ENCODE results near the gene DCDC2B. TPM values are rescaled to one million over a fixed set of nuclear protein-coding genes. Genes with fewer than 3 reads are reported as not detected.

Gene DCDC2B
- total and polyA plus RNA-seq, 2 experiments from 2014 or later, result 0.21 TPM; not detected in 1

DNA sequence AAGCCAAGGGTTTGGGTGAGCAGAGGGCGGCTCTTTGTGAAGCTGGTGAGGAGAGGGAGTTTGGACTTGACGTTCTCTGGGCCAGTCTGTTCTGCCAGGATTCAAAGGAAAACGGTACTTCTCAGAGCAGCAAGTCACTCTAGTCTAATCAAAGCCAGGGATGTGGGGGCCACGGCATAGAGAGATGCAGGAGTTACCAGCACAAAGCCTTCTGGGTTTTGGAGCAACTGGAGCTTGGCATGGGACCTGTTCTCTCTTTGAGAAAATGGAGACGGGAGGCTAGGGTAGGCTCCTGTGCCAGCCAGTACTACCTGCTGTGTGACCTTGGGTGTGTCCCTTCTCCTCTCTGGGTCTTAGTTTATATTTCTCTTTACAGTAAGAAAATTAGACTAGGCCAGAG, 27.3 kb upstream of the DCDC2B start:
- Histone ChIP-seq H3K9me2 (ENCODE audit: insufficient read depth) (no peaks in the 10 kb centered on the region), H3K4me2 (peak overlapping the region; percentile 97; the same call in 1 of the 2 replicates), H3K4me1 (ENCODE audit: insufficient read depth) (peaks cover 30% of the 10 kb centered on the region), H3K27me3 (ENCODE audit: insufficient read depth) (no peaks in the 10 kb centered on the region), H4K20me1 (replicated peaks; ENCODE audit: insufficient read depth) (peaks cover 28% of the 10 kb centered on the region), H3K79me2 (replicated peaks; ENCODE audit: insufficient read depth) (peaks cover 59% of the 10 kb centered on the region), H3K36me3 (ENCODE audit: insufficient read depth) (peaks cover 25% of the 10 kb centered on the region), H3K4me3 (peak overlapping the region; percentile 93; the same call in 1 of the 2 replicates), H3F3A (replicated peaks; ENCODE audit: low read depth) (peaks cover 29% of the 10 kb centered on the region), H2AFZ (no peak overlapping the region), H3K27ac (ENCODE audit: low read depth) (no peak overlapping the region; the same call in 1 of the 2 replicates)
- Mint-ChIP-seq H3K27ac (no peak overlapping the region), H3K36me3 (ENCODE audit: low read depth) (peaks cover 60% of the 10 kb centered on the region), H3K4me1 (peaks cover 45% of the 10 kb centered on the region), H3K4me3 (peak overlapping the region; percentile 95), H3K27me3 (ENCODE audit: insufficient read depth, low read depth, poor library complexity) (peaks cover 14% of the 10 kb centered on the region), H3K9me3 (no peaks in the 10 kb centered on the region)
- TF ChIP-seq JUNB (IDR thresholded peaks at IDR 0.05; ENCODE audit: unreplicated experiment) (no peak), ZNF114 (CRISPR knock-in tag; IDR thresholded peaks at IDR 0.05) (no peak), ZNF331 (CRISPR knock-in tag; IDR thresholded peaks at IDR 0.05; ENCODE audit: low read depth) (no peak), STAT1 (IDR thresholded peaks at IDR 0.05; ENCODE audit: unreplicated experiment) (no peak), POLR2AphosphoS5 (IDR thresholded peaks at IDR 0.05; ENCODE audit: low read depth) (no peak), EZH2phosphoT487 (IDR thresholded peaks at IDR 0.05; ENCODE audit: unreplicated experiment) (no peak), EZH2 (IDR thresholded peaks at IDR 0.05; ENCODE audit: low read depth, unreplicated experiment) (no peak)
- TF ChIP-seq, protein P1, sequence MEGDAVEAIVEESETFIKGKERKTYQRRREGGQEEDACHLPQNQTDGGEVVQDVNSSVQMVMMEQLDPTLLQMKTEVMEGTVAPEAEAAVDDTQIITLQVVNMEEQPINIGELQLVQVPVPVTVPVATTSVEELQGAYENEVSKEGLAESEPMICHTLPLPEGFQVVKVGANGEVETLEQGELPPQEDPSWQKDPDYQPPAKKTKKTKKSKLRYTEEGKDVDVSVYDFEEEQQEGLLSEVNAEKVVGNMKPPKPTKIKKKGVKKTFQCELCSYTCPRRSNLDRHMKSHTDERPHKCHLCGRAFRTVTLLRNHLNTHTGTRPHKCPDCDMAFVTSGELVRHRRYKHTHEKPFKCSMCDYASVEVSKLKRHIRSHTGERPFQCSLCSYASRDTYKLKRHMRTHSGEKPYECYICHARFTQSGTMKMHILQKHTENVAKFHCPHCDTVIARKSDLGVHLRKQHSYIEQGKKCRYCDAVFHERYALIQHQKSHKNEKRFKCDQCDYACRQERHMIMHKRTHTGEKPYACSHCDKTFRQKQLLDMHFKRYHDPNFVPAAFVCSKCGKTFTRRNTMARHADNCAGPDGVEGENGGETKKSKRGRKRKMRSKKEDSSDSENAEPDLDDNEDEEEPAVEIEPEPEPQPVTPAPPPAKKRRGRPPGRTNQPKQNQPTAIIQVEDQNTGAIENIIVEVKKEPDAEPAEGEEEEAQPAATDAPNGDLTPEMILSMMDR (conservative IDR thresholded peaks at IDR 0.05; ENCODE audit: low read depth in 2 of 2), result no peak
- TF ChIP-seq, protein P2, sequence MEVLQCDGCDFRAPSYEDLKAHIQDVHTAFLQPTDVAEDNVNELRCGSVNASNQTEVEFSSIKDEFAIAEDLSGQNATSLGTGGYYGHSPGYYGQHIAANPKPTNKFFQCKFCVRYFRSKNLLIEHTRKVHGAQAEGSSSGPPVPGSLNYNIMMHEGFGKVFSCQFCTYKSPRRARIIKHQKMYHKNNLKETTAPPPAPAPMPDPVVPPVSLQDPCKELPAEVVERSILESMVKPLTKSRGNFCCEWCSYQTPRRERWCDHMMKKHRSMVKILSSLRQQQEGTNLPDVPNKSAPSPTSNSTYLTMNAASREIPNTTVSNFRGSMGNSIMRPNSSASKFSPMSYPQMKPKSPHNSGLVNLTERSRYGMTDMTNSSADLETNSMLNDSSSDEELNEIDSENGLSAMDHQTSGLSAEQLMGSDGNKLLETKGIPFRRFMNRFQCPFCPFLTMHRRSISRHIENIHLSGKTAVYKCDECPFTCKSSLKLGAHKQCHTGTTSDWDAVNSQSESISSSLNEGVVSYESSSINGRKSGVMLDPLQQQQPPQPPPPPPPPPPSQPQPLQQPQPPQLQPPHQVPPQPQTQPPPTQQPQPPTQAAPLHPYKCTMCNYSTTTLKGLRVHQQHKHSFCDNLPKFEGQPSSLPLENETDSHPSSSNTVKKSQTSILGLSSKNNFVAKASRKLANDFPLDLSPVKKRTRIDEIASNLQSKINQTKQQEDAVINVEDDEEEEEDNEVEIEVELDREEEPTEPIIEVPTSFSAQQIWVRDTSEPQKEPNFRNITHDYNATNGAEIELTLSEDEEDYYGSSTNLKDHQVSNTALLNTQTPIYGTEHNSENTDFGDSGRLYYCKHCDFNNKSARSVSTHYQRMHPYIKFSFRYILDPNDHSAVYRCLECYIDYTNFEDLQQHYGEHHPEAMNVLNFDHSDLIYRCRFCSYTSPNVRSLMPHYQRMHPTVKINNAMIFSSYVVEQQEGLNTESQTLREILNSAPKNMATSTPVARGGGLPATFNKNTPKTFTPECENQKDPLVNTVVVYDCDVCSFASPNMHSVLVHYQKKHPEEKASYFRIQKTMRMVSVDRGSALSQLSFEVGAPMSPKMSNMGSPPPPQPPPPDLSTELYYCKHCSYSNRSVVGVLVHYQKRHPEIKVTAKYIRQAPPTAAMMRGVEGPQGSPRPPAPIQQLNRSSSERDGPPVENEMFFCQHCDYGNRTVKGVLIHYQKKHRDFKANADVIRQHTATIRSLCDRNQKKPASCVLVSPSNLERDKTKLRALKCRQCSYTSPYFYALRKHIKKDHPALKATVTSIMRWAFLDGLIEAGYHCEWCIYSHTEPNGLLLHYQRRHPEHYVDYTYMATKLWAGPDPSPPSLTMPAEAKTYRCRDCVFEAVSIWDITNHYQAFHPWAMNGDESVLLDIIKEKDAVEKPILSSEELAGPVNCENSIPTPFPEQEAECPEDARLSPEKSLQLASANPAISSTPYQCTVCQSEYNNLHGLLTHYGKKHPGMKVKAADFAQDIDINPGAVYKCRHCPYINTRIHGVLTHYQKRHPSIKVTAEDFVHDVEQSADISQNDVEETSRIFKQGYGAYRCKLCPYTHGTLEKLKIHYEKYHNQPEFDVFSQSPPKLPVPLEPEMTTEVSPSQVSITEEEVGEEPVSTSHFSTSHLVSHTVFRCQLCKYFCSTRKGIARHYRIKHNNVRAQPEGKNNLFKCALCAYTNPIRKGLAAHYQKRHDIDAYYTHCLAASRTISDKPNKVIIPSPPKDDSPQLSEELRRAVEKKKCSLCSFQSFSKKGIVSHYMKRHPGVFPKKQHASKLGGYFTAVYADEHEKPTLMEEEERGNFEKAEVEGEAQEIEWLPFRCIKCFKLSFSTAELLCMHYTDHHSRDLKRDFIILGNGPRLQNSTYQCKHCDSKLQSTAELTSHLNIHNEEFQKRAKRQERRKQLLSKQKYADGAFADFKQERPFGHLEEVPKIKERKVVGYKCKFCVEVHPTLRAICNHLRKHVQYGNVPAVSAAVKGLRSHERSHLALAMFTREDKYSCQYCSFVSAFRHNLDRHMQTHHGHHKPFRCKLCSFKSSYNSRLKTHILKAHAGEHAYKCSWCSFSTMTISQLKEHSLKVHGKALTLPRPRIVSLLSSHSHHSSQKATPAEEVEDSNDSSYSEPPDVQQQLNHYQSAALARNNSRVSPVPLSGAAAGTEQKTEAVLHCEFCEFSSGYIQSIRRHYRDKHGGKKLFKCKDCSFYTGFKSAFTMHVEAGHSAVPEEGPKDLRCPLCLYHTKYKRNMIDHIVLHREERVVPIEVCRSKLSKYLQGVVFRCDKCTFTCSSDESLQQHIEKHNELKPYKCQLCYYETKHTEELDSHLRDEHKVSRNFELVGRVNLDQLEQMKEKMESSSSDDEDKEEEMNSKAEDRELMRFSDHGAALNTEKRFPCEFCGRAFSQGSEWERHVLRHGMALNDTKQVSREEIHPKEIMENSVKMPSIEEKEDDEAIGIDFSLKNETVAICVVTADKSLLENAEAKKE (CRISPR knock-in tag; IDR thresholded peaks at IDR 0.05), result no peak
- TF ChIP-seq, protein P3, sequence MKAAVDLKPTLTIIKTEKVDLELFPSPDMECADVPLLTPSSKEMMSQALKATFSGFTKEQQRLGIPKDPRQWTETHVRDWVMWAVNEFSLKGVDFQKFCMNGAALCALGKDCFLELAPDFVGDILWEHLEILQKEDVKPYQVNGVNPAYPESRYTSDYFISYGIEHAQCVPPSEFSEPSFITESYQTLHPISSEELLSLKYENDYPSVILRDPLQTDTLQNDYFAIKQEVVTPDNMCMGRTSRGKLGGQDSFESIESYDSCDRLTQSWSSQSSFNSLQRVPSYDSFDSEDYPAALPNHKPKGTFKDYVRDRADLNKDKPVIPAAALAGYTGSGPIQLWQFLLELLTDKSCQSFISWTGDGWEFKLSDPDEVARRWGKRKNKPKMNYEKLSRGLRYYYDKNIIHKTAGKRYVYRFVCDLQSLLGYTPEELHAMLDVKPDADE (IDR thresholded peaks at IDR 0.05), result no peak
- no peak for DNase-seq (ENCODE audit: low spot score)
- ATAC-seq, result no peak

All from GM23338 (cell line).